ENCODE data around the gene TMEM117.

Gene TMEM117

DNA sequence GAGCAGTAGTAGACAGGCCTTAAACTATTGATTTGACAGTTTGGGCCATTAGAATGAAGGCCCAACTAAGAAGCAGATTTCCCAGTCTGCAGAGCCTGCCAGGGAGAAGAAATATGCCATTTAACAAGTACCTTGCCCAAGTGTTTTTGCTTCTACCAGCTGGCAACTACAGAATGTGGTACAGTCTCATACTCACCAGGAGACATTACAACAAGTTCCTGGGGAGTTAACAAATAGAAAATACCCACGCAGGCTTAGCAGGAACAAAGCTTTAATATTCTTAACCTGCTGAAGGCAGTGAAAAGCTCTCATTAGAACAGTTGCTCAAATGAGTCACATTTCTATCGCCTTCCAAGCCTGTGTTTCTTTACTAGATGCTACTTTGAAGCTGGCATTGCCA is 241.0 kb downstream of the TMEM117 start:
- no peak for DNase-seq (ENCODE audit: low read depth)
- TF ChIP-seq, protein P1, sequence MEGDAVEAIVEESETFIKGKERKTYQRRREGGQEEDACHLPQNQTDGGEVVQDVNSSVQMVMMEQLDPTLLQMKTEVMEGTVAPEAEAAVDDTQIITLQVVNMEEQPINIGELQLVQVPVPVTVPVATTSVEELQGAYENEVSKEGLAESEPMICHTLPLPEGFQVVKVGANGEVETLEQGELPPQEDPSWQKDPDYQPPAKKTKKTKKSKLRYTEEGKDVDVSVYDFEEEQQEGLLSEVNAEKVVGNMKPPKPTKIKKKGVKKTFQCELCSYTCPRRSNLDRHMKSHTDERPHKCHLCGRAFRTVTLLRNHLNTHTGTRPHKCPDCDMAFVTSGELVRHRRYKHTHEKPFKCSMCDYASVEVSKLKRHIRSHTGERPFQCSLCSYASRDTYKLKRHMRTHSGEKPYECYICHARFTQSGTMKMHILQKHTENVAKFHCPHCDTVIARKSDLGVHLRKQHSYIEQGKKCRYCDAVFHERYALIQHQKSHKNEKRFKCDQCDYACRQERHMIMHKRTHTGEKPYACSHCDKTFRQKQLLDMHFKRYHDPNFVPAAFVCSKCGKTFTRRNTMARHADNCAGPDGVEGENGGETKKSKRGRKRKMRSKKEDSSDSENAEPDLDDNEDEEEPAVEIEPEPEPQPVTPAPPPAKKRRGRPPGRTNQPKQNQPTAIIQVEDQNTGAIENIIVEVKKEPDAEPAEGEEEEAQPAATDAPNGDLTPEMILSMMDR (IDR thresholded peaks at IDR 0.05; ENCODE audit: low read length, missing control alignments): no peak
- no peak overlapping the region for H3K4me3 ChIP-seq (replicated peaks; ENCODE audit: low read depth, low read length)

- DNase-seq (ENCODE audit: low read depth): no peak
- no peak overlapping the region for H3K4me3 ChIP-seq (replicated peaks; ENCODE audit: low read depth, low read length)
- TF ChIP-seq, protein P1 (IDR thresholded peaks at IDR 0.05; ENCODE audit: low read length, missing control alignments): no peak
These were observed 241.4 kb downstream of the TMEM117 start for GRCh38 chr12:44077294-44077693.

DNA sequence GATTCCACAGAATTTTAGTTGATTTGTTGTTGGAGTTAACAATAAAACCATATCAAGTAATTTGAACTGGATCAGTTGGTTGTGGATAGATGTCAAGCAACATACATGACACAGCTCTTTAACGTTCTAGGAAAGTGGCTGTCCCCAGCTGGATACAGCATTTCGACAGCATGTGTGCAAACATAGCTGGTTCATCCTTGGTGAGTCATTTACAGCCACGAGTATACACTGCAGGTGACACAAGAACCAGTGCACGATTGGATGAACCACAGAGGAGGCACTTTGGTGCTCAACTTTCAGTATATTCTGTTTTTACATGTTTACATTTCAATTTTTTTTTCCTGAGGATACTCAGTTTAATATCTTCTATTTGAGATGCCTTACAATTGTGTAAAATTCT is 242.4 kb downstream of the TMEM117 start:
- no peak overlapping the region for H3K4me3 ChIP-seq (replicated peaks; ENCODE audit: low read depth, low read length)
- TF ChIP-seq, protein P1 (IDR thresholded peaks at IDR 0.05; ENCODE audit: low read length, missing control alignments): no peak
- no peak for DNase-seq (ENCODE audit: low read depth)

DNA sequence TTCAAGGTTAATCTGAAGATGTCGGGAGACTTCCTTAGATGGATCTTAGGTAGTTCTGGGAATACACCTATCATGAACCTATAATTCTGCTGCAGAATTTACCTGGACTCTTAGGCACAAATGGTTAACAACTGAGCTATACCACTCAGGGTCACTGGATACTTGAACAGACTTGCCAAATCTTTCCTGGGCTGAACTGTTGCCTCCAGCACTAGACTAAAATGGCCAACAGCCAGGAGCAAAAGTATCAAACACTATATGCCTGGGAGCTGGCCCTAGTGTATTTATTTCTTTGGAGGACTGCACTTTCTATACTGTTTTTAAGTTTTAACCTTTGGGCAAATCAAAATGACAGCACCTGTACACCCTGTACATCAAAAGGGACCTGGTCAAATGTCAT is 252.8 kb downstream of the TMEM117 start:
- TF ChIP-seq, protein P1 (IDR thresholded peaks at IDR 0.05; ENCODE audit: low read length, missing control alignments): no peak
- no peak overlapping the region for H3K4me3 ChIP-seq (replicated peaks; ENCODE audit: low read depth, low read length)
- no peak for DNase-seq (ENCODE audit: low read depth)

DNA sequence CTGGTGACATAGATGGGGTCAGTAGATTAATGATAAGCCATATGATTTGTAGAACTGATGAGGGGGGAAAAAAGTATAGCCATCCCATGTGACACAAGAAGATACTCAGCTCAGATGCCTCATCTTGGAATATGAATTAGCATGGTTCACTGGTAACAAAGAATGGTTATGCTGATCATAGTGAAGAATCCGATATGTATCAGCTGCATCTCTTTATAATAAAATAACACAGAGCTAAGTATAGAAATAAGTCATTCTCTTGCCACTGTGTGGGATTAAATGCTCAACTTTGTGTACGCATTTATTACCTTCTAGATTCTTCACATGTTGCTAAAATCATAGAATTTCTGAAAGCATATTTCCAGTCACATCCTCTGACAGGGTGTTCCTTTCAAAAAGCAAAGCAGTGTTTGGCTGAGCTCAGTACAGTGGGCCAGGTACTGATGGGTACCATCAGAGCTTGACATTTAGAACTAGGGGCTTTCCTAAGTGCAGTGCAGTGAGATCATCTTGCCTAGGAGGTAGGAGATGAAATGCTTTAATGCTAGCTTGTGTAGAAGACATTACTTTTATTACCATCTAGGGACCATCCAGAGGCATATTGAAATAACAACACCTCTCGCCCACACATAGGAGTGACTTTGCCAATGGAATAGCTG is 256.2 kb downstream of the TMEM117 start:
- TF ChIP-seq, protein P1 (IDR thresholded peaks at IDR 0.05; ENCODE audit: low read length, missing control alignments): no peak
- no peak for DNase-seq (ENCODE audit: low read depth)
- H3K4me3 ChIP-seq (replicated peaks; ENCODE audit: low read depth, low read length): no peak overlapping the region

- DNase-seq (ENCODE audit: low read depth): no peak
- TF ChIP-seq, protein P1 (IDR thresholded peaks at IDR 0.05; ENCODE audit: low read length, missing control alignments): no peak
- H3K4me3 ChIP-seq (replicated peaks; ENCODE audit: low read depth, low read length): no peak overlapping the region
These were observed 262.9 kb downstream of the TMEM117 start for GRCh38 chr12:44098786-44099185.

GRCh38 chr12:44099486-44099885 is 263.6 kb downstream of the TMEM117 start:
- TF ChIP-seq, protein P1 (IDR thresholded peaks at IDR 0.05; ENCODE audit: low read length, missing control alignments): no peak
- H3K4me3 ChIP-seq (replicated peaks; ENCODE audit: low read depth, low read length): no peak overlapping the region
- DNase-seq (ENCODE audit: low read depth): no peak
